Lower lobe of right lung (tissue), 2 donors: ENCODE results near the gene RBMX. TPM values are rescaled to one million over a fixed set of nuclear protein-coding genes. Genes with fewer than 3 reads are reported as not detected.
"Not testable (repeated sequence)": the region's sequence is repeated elsewhere in the genome, so short reads cannot be mapped to it uniquely, and the experiment has no call there.

ENCODE experiments used
- ATAC-seq, 2 donors: fragments of 200-7000 bp; cut with Tn5 transposase; one replicate each; pipeline ENCODE4 v1.9.1; 2020 to 2022; ENCODE audit warnings: mild to moderate bottlenecking in 2 of 2, moderate library complexity in 2 of 2
- DNase-seq: peaks from one replicate; pipeline ENCODE4 v3.0.0-alpha.2; 2020
- H3K27ac ChIP-seq: fragments of 200-600 bp; one replicate; pipeline ENCODE4 v1.8.0; 2022
- H3K27me3 ChIP-seq: fragments of 200-600 bp; one replicate; pipeline ENCODE4 v1.8.0; 2022; ENCODE audit warnings: low read depth
- H3K36me3 ChIP-seq: fragments of 200-600 bp; one replicate; pipeline ENCODE4 v1.8.0; 2022; ENCODE audit warnings: mild to moderate bottlenecking
- H3K4me1 ChIP-seq: fragments of 200-600 bp; one replicate; pipeline ENCODE4 v1.8.0; 2022
- H3K4me3 ChIP-seq: fragments of 200-600 bp; one replicate; pipeline ENCODE4 v1.8.0; 2022; ENCODE audit warnings: mild to moderate bottlenecking
- H3K9me3 ChIP-seq: fragments of 200-600 bp; one replicate; pipeline ENCODE4 v1.8.0; 2022
- CTCF ChIP-seq: fragments of 200-600 bp; IDR thresholded peaks from one replicate; pipeline ENCODE4 v1.8.0; 2022; ENCODE audit warnings: antibody characterized with exemption, mild to moderate bottlenecking
- intact Hi-C: fragments of 100-400 bp; cut with DNase I; formaldehyde crosslinking; loops from one replicate; pipeline ENCODE4 v1.11.0; 2022
- long read RNA-seq: library from polyadenylated mRNA; unstranded; transcript quantifications from one replicate; pipeline ENCODE4 v2.0.0, GENCODE V29; 2021
- total RNA-seq: library from RNA; stranded (reverse); fragmentation: NEBNext Ultra II Directional; extraction: Animal tissue kit (Norgen Biotek cat#: 25700); gene quantifications from one replicate; pipeline ENCODE4 v1.2.1, GENCODE V29; 2021
- donor health status: DM: no; HTN: yes; CAD: no; lungs with severe emphysema.

The RBMX gene
- total RNA-seq: 114 TPM
- long read RNA-seq, transcript RBMX-201 (9 exons, 2,012 nt): major isoform, 102 of 143 reads
- long read RNA-seq, partial matches to known transcripts: 13 of 143 reads
- long read RNA-seq, other reads (novel, unspliced or antisense): 24 of 143 reads

GRCh38 chrX:136880452-136881013 is at the start of gene RBMX:
RBMX (minus strand) TSS chrX:136880725; CDS start chrX:136879427, 1,298 bp downstream.
- peaks cover 8% of the 10 kb centered on the region for H3K4me1 ChIP-seq
- TF ChIP-seq CTCF: no peak
- H3K36me3 ChIP-seq: peaks cover 31% of the 10 kb centered on the region
- H3K27me3 ChIP-seq: no peaks in the 10 kb centered on the region
- peak; percentile 96 to 98 for ATAC-seq
- H3K4me3 ChIP-seq: peak within 1 kb of the TSS; percentile 68
- peak within 1 kb of the TSS; percentile 94 for H3K27ac ChIP-seq
- DNase-seq: peak; percentile 85
- H3K9me3 ChIP-seq: no peaks in the 10 kb centered on the region
- intact Hi-C loops: no loop called here

- intact Hi-C loops: loop anchor here (10.0 kb wide), 1 partner anchor 207 kb away; no protein-coding TSS in a partner anchor
Observed at GRCh38 chrX:136921438-136921837, 40.9 kb upstream of the RBMX start.

GRCh38 chrX:136920001-136920400 is 39.5 kb upstream of the RBMX start:
- H3K36me3 ChIP-seq: no peaks in the 10 kb centered on the region
- DNase-seq (no peak), ATAC-seq (no peak)
- no peak overlapping the region for H3K27ac ChIP-seq
- no peaks in the 10 kb centered on the region for H3K9me3 ChIP-seq
- H3K27me3 ChIP-seq: no peaks in the 10 kb centered on the region
- no peak overlapping the region for H3K4me3 ChIP-seq
- intact Hi-C loops: loop anchor here (10.0 kb wide), 1 partner anchor 205 kb away; no protein-coding TSS in a partner anchor
- TF ChIP-seq CTCF: no peak
- no peaks in the 10 kb centered on the region for H3K4me1 ChIP-seq

More at GRCh38 chrX:136921438-136921837, 40.9 kb upstream of the RBMX start:
- H3K27me3 ChIP-seq, H3K9me3 ChIP-seq, DNase-seq, H3K4me3 ChIP-seq, H3K4me1 ChIP-seq, ATAC-seq, H3K27ac ChIP-seq, H3K36me3 ChIP-seq: not testable (repeated sequence)

- Histone ChIP-seq H3K4me3 (no peak overlapping the region), H3K27me3 (no peaks in the 10 kb centered on the region), H3K9me3 (no peaks in the 10 kb centered on the region), H3K27ac (no peak overlapping the region), H3K36me3 (no peaks in the 10 kb centered on the region), H3K4me1 (no peaks in the 10 kb centered on the region)
- no peak for DNase-seq
- intact Hi-C loops: no loop called here
- TF ChIP-seq CTCF: no peak
- no peak for ATAC-seq
Observed at GRCh38 chrX:136916827-136917226, 36.3 kb upstream of the RBMX start.

- DNase-seq, H3K27me3 ChIP-seq, H3K4me1 ChIP-seq, H3K9me3 ChIP-seq, H3K27ac ChIP-seq, H3K4me3 ChIP-seq, H3K36me3 ChIP-seq, intact Hi-C loops, ATAC-seq: not testable (repeated sequence)
Observed at GRCh38 chrX:136911661-136912060, 31.1 kb upstream of the RBMX start.

GRCh38 chrX:136911253-136911652 is 30.7 kb upstream of the RBMX start:
- H3K36me3 ChIP-seq: no peaks in the 10 kb centered on the region
- DNase-seq: no peak
- no peak overlapping the region for H3K4me3 ChIP-seq
- H3K4me1 ChIP-seq: no peaks in the 10 kb centered on the region
- no peaks in the 10 kb centered on the region for H3K27me3 ChIP-seq
- TF ChIP-seq CTCF: no peak
- H3K9me3 ChIP-seq: no peaks in the 10 kb centered on the region
- H3K27ac ChIP-seq: no peak overlapping the region
- intact Hi-C loops: no loop called here
- ATAC-seq: no peak
